Stimulated activated CD4-positive, alpha-beta T cell treated with anti-CD3 and anti-CD28 coated beads, Interleukin-2, amount 100 ng/mL, for 4 hours (primary cell): ENCODE results near the gene ATXN3.
"Not testable (repeated sequence)": the region's sequence is repeated elsewhere in the genome, so short reads cannot be mapped to it uniquely, and the experiment has no call there.

ENCODE experiments used
- DNase-seq: peaks from one replicate; pipeline ENCODE4 v3.0.0-alpha.2; 2020; ENCODE audit warnings: low read depth

ATXN3 gene

GRCh38 chr14:92058006-92058917 is 48.1 kb downstream of the ATXN3 start:
- DNase-seq: no peak

DNA sequence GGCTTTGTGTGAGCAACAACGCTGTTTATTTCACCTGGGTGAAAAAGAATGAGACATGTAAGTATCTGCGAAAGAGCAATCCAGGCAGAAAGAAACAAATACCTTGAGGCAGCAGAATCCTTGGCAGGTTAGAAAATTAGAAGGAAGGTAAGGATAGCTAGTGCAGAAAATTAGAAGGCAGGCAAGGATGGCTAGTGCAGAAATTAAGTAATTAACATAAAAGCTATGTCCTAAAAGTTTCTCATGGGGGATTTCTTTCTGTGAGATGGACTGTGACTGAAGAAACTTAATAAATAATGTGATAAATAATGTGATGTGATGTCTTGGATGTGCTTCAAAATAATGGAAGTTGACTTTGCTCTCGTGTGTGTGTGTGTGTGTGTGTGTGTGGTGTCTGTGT is 56.6 kb downstream of the ATXN3 start:
- DNase-seq: no peak

DNA sequence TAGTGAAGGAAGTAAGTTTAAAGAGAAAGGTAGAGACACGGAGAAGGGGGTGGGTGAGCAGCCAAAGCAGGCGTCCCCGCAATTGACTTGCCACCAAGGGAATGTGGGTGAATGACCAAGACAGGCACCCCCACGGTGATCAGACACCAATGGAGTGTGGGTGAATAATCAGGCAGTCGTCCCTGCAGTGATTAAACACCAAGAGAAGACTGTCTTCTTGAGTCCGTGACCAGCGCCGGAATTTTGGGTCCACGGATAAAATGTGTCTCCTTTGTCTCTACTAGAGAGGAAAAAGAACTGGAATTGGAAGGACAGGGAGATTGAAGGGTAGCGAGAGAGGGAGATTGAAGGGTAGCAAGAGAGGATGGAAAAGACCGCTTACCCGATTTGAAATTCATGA is 57.2 kb downstream of the ATXN3 start:
- DNase-seq: not testable (repeated sequence)

GRCh38 chr14:92045904-92046303 is 60.5 kb downstream of the ATXN3 start:
- not testable (repeated sequence) for DNase-seq

GRCh38 chr14:92041766-92042165 is 64.6 kb downstream of the ATXN3 start:
- not testable (repeated sequence) for DNase-seq

DNA sequence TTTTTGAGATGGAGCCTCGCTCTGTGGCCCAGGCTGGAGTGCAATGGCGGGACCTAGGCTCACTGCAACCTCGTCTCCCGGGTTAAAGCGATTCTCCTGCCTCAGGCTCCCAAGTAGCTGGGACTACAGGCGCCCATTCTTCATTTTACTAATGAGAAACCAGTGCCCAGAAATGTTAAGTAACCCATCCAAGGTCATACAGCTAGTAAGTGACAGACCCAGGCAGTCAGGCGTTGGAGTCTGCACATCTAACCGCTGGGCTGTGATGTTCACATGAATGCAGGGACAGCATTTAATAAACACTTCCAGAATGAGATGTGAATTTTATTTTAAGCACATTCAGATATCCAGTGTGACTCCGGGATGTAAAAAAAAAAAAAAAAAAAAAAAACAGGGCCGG is 65.2 kb downstream of the ATXN3 start:
- DNase-seq: no peak

- no peak for DNase-seq
Measured at GRCh38 chr14:92040431-92041051, 65.8 kb downstream of the ATXN3 start.

DNA sequence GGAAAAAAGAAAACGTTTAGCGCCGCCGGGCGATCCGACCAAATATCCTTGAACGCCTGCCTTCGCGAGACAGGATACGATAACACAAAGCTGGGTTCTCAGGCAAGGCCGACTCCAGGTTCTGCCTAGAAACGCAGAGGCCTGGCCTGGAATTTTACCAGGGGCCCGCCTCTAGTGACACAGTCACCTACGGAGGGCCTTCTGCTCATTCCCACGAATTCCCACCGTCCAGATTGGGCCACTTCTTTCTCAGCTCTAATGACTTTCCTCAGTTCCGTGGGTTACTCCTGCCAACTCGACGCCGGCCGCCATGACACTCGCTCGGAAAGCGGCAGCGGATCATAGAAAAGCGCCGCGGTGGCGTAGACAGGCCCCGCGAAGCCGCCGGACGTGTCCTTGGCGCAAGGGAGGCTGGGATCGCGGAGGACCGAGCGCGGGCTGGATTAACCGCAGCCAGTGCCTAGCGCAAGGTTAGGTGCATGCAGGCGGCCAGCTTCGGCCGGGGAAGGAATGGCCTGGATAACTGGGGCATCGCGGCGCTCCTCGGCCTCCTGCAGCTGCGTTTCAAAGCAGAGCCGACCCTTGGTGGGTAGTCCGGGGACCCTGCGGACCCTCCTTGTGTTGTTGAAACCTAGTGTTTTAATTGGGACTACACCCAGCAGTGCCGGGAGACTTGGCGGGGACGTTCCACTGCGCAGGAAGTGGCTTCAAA is 66.5 kb downstream of the ATXN3 start, which contains the start of gene TRIP11:
TSS of gene TRIP11 (minus strand) at position 341 of the 712 bp plus-strand sequence. CDS start 374 bp downstream, outside the sequence.
- DNase-seq: peak; percentile 88

DNA sequence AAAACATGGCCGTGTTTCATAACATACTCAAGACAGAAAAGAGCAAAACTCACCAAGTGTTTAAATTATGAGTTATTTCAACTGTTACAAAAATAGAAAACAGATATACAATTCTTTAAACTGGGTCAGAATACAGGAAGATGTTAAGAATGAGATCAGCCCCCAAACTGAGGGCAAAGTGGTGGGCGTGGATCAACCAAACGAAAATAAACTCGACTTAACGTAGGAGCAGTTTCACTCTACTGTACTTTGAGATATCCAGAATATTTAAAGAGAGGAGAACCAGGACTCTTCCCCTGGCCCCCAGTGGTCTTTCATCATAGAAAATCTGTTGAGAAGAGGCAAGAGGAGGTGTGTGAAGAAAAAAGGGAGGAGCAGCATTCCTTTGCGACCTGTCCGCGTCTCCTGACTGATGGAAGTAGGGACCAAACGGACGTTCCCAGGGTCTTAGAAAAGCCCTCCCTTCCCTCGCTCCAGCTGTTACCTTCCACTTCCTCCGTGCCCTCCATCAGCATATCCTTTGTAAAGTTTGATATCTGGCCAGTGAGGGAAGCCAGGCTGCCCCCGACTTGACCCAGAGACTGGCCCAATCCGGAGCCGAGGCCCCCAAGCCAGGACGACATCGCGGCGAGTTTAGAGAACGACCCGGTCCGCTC is 67.2 kb downstream of the ATXN3 start:
- peak; percentile 16 for DNase-seq

DNA sequence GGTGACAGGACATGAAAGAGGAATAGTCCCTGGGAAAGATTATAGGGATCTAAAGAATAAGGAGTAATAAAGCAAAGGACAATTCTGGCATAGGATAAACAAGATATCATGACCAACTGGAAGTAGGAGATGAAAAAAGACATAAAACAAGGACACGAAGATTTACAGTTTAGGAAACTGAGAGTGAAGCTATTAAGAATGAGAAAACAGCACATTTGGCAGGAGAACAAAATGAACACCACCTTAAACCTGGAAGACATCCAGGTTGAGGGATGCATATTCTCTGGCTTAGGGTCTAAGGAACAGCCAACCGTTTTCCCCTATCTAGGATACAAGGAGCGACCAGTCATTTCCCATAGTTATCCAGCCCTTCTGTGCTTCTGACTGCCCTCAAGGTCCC is 68.4 kb downstream of the ATXN3 start:
- DNase-seq: no peak

GRCh38 chr14:92035890-92036289 is 70.5 kb downstream of the ATXN3 start:
- no peak for DNase-seq

DNA sequence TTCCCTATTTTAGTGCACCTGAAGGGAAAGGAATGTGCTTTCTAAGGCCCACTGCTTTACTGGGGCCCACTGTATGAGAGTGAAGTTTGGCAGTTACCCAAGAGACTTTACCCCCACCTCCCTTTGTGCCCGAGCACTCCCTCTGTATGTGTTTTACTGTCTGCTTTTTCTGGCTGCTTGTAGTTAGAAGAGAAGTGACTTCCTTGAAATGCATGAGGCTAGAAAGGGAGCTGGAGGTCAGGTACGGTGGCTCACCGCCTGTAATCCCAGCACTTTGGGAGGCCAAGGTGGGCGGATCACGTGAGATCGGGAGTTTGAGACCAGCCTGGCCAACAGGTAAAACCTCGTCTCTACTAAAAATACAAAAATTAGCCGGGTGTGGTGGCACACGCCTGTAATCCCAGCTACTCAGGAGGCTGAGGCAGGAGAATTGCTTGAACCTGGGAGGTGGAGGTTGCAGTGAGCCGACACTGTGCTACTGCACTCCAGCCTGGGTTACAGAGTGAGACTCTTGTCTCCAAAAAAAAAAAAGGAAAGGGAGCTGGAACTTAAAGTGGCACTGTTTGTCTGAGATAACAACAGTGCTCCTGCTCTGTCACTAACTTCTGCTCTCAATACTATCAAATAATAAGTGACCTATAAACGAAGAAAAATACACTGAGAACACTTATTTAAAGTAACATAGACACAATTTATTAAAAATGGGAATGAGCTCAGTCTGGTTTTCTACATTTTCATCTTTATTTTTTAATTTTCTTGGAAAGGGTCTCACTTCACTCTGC is 72.3 kb downstream of the ATXN3 start:
- no peak for DNase-seq

DNA sequence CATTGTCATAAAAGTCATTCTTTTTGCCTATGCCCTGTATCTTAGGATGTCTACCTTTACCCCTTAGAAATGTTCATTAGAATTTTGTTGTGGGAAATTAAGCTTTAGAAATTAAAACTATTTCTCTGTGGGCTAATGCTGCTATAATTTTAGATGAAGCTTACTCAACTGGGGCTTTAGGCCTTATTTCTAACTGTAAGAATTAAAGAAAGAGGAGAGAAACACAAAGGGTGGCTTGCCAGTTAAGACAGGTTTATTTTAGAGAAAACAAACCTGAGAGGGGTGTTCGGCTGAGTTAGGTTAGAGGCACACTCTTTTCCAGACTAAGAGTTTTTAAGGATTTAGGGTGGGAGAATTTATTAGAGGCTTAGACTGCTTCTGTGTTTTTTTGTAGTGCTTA is 72.9 kb downstream of the ATXN3 start:
- DNase-seq: no peak

GRCh38 chr14:92026548-92027190 is 79.7 kb downstream of the ATXN3 start:
- no peak for DNase-seq

DNA sequence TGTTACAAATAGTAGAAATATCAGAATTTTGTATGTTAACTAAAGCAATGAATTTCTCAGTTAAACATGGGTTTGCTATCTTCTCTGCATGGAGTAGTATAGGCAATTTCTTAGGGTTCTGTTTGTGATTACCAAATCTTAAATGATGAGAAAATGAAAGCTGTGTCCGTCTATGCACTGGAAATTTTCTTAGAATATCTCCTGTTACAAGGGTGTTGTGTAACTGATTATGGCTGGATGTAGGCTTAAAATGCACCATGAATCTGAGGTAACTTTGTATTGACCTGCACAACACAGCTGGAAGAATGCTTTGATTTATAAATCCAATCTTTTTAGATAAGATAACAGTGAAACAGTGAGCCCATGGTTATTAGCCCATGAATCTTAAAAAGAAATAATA is 84.3 kb downstream of the ATXN3 start:
- no peak for DNase-seq

GRCh38 chr14:92021523-92021922 is 84.9 kb downstream of the ATXN3 start:
- DNase-seq: no peak

GRCh38 chr14:92014040-92014439 is 92.3 kb downstream of the ATXN3 start:
- no peak for DNase-seq

DNA sequence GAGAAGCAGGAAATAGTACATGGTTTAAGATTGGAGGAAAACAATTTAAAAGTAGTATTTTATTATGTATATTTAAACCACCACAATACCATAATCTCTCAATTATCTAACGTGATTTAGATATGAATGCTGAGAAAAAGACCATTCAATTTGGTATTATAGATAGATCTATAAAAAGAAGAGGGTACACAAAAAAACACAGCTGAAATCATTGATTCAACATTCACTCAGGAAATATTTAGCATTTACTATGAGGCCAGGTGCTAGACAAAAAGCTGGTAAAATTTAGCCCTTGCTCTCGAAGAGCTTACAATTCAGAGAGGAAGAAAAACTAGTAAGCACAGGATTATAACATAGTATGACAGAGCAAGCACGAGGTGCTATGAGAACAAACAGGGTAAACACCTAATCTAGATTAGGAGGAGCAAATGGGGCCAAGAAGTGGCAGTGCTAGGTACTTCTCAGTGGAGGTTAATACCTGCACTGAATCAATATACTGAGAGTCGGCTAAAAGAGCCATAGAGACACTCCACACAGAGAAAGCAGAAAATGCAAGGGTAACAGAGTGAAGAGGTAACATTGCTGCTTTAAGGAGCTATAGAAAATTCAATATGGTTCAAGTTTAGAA is 94.1 kb downstream of the ATXN3 start:
- DNase-seq: no peak

DNA sequence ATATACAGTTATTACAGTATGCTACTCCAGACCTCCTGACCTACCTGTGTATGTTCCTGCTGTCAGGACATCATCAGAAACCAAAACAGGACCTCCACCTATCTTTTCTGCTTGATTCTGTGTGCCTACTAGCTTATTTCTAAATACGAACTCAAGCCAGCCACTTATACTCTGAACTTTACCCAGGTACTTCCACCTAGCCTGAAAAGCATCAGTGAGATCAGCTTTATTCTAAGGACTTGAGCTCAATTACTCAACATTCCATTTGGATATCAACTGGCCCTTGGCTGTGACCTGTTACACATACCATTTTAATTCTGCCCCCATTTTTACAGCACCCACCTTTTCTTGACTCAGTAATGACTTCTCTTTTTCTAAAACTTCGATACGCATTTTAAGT is 95.7 kb downstream of the ATXN3 start:
- no peak for DNase-seq

- no peak for DNase-seq
Measured at GRCh38 chr14:92009604-92010003, 96.8 kb downstream of the ATXN3 start.
